Skin epidermis (tissue), 12 donors: ENCODE data around the gene LILRB2.
A peak's percentile ranks its signal among the peaks of the same experiment; 100 is the strongest.
"Not testable (repeated sequence)": the region's sequence is repeated elsewhere in the genome, so short reads cannot be mapped to it uniquely, and the experiment has no call there.

ENCODE experiments used
- H3K27ac ChIP-seq, 21 experiments: fragments of 200-600 bp; sonication (generic) in 11 of 21; one replicate each; pipeline ENCODE4 v1.5.0; 2020; ENCODE audit warnings: mild to moderate bottlenecking in 3 of 21, inconsistent platforms in 2 of 21, moderate library complexity in 2 of 21
- H3K4me3 ChIP-seq, 7 experiments: fragments of 200-600 bp; sonication (generic) in 2 of 7; one replicate each; pipeline ENCODE4 v1.5.0; 2020; ENCODE audit warnings: inconsistent platforms in 2 of 7, mild to moderate bottlenecking in 2 of 7, moderate library complexity in 1 of 7

The LILRB2 gene

GRCh38 chr19:54281007-54281728 lies at the start of gene LILRB2:
LILRB2 (minus strand) TSS chr19:54281110; CDS start chr19:54280496, 614 bp downstream.
- Histone ChIP-seq H3K4me3 (peak within 1 kb of the TSS in 3 of 7 experiments; percentile 6 to 16 (median 6)), H3K27ac (peak within 1 kb of the TSS in 14 of 21 experiments; percentile 1 to 82 (median 44))

DNA sequence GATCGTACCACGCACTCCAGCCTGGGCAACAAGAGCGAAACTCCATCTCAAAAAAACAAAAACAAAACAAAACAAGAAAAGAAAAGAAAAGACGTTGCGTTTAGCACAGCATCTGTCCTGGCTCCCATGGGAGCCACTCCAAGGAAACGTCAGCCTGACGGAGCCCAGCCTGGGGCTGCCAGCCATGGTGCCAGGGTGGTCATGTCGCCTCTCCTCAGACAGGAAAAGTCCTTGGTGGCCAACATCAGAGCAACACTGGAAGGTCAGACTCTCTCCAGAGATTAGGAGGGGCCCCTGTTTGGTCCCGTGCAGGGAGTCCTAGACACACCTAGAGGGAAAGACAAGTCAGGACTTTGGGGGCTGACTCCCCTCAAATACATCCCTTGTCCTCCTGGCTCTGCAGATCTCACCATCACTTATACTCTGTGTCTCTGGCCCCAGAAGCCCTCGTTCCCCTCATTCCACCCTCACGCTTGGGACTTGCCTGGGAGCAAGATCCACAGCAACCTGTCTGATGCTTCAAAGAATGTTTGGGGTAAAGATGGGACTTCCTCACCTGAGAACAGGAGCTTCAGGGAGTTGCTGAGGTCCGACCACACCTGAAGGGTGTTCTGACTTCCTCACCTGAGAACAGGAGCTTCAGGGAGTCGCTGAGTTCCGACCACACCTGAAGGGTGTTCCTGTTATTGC lies 48.7 kb upstream of the LILRB2 start:
- Histone ChIP-seq H3K4me3 (no peak overlapping the region), H3K27ac (no peak overlapping the region)

GRCh38 chr19:54328781-54329180 lies 47.9 kb upstream of the LILRB2 start:
- not testable (repeated sequence) for H3K27ac ChIP-seq, H3K4me3 ChIP-seq

DNA sequence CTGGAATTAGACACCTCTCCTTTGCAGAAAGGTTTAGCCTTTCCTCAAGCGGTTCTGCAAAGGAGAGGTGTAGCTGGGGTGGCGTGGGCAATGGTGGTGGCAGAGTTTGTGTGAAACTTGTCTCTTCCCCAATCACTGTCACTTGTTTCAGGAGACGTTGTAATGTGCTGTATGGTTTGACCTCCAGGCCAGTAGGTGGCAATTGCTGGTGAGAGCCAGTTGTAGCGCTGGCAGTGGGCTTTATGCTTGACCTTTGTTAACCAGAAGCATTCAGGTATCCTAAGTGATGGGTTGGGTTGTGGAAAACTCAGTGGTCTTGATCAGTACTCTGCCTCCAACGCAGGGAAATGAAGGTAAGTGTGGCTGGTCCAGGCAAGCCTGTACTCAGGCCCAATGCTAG lies 44.7 kb upstream of the LILRB2 start:
- Histone ChIP-seq H3K27ac (peak overlapping the region in 1 of 21 experiments; percentile 5), H3K4me3 (no peak overlapping the region)

- Histone ChIP-seq H3K4me3 (no peak overlapping the region), H3K27ac (peak overlapping the region in 1 of 21 experiments; percentile 5)
Measured at GRCh38 chr19:54325194-54325621, 44.3 kb upstream of the LILRB2 start.

DNA sequence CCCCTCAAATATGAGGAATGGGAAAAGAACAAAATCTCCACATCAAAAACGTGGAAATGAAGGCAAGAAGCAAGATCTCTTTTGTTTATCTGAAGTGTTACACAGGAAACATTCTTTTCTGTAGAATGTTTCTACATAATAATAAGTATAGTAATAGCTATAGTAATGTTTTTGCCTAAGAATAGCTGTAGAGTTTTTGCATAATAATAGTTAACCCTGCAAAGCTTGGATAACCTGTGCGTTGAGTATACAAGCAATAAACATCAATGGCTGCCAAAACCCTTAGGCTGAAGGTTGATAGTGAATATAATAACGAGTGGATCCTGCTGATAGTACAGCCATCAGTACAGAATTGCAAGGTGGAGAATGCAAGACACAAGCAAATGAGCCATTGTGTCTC lies 43.2 kb upstream of the LILRB2 start:
- H3K4me3 ChIP-seq = no peak overlapping the region
- H3K27ac ChIP-seq = no peak overlapping the region

DNA sequence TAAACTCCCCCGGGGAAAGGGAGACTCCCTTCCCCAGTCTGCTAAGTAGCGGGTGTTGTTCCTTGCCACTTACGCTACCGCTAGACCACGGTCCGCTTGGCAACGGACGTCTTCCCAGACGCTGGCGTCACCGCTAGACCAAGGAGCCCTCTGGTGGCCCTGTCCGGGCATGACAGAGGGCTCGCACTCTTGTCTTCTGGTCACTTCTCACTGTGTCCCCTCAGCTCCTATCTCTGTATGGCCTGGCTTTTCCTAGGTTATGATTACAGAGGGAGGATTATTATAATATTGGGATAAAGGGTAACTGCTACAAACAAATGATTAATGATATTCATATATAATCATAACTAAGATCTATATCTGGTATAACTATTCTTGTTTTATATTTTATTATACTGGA lies 42.0 kb upstream of the LILRB2 start:
- not testable (repeated sequence) for H3K4me3 ChIP-seq, H3K27ac ChIP-seq

GRCh38 chr19:54322295-54322694 lies 41.4 kb upstream of the LILRB2 start:
- H3K4me3 ChIP-seq, H3K27ac ChIP-seq: not testable (repeated sequence)

DNA sequence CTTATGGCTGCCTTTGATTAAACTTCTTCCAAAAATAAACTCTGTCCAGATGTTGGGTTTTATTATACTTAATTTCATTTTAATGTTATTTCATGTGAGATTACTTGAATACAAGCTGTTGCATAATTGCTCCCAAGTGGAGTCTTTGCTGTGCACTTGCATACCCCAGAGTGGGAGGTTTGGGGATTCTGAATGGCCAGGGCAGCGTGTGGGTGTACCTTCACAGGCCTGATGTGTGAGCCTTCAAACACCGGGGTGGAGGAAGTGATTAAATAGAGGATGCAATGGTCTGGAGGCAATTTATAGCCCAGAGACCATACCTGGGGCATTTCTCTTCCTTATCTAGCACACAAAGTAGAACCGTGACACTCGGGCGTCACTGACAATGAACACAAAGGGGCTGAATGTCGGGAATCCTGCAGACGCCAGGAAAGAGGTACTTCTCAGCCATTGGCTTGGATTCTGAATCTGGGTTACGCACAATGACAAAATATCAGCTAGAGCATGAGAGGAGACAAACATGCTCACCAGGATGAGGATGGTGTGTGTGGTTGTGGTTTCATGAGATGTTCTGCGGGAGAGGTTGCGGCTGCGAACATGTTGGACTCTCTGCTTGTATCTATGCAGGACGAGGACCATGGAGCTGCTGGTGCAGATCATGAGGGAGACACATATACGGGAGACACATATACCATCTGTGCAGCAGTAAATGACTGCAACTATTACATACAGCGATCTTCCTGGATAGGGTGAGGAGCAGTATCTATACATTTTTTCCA lies 39.2 kb upstream of the LILRB2 start:
- Histone ChIP-seq H3K4me3 (no peak overlapping the region), H3K27ac (no peak overlapping the region)

DNA sequence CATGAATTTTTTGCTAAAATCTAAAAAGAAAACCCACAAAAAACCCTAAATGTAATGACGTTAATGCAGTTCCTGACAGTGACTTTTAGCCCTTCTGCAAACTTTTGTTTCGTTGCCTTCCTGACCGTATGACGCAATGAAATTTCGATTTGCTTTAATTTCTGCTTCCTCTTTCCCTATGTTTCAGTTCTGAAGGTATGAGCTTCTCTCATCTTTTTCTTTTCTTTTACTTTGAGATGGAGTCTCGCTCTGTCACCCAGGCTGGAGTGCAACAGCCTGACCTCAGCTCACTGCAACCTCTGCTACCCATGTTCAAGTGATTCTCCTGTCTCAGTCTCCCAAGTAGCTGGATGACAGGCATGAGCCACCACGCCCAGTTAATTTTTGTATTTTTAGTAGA lies 38.1 kb upstream of the LILRB2 start:
- Histone ChIP-seq H3K4me3 (no peak overlapping the region), H3K27ac (peak overlapping the region in 2 of 21 experiments; percentile 44 to 57)

GRCh38 chr19:54317965-54318240 lies 37.0 kb upstream of the LILRB2 start:
- no peak overlapping the region for H3K4me3 ChIP-seq
- H3K27ac ChIP-seq = peak overlapping the region in 1 of 21 experiments; percentile 11

DNA sequence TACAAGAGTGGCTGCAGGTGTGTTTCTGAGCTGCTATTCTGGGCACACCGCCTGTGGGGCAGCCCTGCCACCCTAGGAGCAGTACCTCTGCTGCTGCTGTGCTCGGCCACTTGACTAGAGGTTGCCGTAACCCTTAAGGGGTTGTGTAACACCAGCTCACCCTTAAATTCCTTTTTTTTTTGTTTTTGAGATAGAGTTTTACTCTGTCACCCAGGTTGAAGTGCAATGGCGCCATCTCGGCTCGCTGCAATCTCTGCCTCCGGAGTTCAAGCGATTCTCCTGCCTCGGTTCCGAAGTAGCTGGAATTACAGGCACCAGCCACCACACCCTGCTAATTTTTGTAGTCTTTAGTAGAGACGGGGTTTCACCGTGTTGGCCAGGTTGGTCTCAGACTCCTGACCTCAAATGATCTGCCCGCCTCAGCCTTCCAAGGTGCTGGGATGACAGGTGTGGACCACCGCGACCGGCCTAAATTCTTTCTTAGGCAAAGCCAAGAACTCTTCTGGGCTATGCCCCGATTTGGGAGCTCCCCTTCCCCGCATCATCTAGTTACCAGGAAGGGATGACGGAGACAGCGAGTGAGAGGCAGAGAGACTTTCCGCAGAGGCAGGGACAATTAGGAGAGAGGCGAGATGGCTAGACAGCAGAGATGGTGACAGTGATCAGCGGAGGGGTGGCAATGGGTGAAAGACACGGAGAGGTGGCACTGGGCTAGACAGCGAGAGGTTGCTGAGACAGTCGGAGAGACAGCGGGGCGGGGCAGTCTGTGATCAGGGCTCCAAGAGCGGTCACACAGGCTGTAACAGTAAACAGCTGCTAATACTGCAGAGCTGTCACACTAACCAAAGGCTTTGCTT lies 36.4 kb upstream of the LILRB2 start:
- H3K27ac ChIP-seq = no peak overlapping the region
- H3K4me3 ChIP-seq = no peak overlapping the region

- Histone ChIP-seq H3K27ac (no peak overlapping the region), H3K4me3 (no peak overlapping the region)
Measured at GRCh38 chr19:54316746-54317107, 35.8 kb upstream of the LILRB2 start.

DNA sequence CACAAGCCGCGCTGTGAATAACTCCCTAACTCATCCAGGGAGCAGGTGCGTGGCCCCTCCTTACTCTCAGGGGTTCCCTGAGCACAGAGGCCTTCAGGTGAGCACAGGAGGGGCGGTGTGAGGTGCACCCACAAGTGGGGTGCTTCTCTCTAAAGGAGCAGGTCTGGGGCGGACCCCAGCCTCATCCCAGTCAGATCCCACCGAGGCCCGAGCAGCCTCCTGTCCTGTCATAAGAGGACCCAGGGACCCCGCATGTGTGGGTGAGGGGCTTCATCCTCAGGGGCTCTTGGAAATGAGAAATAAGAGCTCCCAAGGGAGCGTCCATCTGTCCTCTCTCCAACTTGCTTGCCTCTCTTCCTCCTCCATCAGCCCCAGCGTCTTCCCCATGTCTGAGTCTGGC lies 35.0 kb upstream of the LILRB2 start:
- H3K27ac ChIP-seq = peak overlapping the region in 1 of 21 experiments; percentile 21
- H3K4me3 ChIP-seq = no peak overlapping the region

DNA sequence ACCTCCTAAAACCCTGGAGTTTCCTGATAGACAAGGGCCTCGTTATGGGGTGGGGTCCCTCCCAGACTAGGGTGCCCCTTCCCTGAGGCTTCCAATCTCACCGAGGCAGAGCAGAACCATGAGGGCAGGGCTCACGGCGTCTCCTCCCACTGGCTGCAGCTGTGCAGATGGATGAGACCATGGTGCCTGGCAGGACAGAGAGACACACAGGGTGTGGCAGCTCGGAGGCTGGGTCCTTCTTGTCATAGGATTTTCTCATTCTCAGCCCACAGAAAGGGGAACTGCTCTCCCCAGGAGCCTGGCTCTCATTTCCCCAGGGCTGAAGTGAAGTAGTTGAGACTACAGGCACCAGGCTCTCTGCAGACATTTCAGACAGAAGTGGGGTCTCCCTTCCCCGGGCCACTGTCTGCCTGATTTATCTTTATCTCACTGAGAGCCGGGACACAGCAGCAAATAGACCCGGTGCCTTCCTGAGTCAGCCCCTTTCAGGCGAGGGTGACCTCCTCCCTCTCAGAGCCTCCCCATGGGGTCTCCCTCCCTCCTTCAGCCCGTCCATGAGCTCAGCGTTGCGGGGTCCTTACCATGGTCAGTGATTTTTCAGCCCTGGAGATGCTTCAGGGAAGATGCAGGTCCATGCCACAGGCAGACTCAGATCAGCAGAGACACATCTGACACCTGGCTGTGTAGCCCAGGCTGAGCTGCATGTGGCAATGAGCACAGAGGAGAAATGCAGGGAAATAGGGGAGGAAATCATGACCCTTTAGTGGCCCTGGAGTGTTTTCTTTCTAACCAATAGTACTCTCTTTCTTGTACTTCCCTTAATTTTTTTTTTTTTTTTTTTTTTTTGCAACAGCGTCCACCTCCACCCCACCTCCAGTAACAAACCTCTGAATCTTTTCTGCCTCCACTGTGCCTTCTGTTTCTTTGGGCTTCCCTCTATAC lies 31.8 kb upstream of the LILRB2 start, which contains the start of gene LILRA5:
Gene LILRA5 (minus strand): TSS at position 731 of the 942 bp plus-strand sequence. CDS start 147 bp downstream, at position 584.
- H3K4me3 ChIP-seq = peak within 1 kb of the TSS in 1 of 7 experiments; percentile 18
- peak within 1 kb of the TSS in 3 of 21 experiments; percentile 11 to 65 (median 45) for H3K27ac ChIP-seq

- Histone ChIP-seq H3K4me3 (peak overlapping the region in 1 of 7 experiments; percentile 18), H3K27ac (peak overlapping the region in 2 of 21 experiments; percentile 45 to 50)
Measured at GRCh38 chr19:54312011-54312410, 31.1 kb upstream of the LILRB2 start.

- H3K27ac ChIP-seq = no peak overlapping the region
- H3K4me3 ChIP-seq = peak overlapping the region in 1 of 7 experiments; percentile 18
Measured at GRCh38 chr19:54311486-54311885, 30.6 kb upstream of the LILRB2 start.

- Histone ChIP-seq H3K4me3 (no peak overlapping the region), H3K27ac (no peak overlapping the region)
Measured at GRCh38 chr19:54310543-54310942, 29.6 kb upstream of the LILRB2 start.
